Measurements from ENCODE around the gene DENND1A.
A peak's percentile ranks its signal among the peaks of the same experiment; 100 is the strongest.

Gene DENND1A

DNA sequence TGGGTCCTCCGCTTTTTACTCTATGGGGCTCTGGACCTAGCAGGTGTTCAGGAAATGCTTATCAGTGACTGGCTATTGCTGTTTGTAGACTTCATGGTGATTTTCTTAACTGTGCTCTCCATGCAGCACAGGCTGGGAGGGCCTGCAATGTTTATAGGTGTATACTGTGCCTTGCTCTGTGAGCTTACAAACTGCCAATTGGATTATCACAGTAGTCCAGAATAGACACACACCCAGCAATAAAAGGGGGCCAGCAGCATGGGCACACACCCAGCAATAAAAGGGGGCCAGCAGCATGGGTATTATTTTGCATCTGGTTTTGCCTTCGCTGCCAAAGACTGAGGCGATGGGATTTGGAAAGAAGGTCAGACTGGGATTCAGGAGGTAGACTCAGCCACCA, 473.9 kb downstream of the DENND1A start:
- Histone ChIP-seq H3K14ac (ENCODE audit: low read length) (no peak overlapping the region), H3K4me3 (ENCODE audit: low read length in 2 of 2) (no peak overlapping the region), H4K8ac (ENCODE audit: low read depth, low read length) (no peak overlapping the region), H2AK5ac (ENCODE audit: low read depth, low read length) (no peak overlapping the region), H2AFZ (ENCODE audit: low read length) (no peak overlapping the region), H3K9ac (ENCODE audit: low read depth, low read length, poor library complexity) (no peak overlapping the region), H3K4me1 (ENCODE audit: control insufficient read depth in 2 of 2, insufficient read depth in 1 of 2, low read depth in 1 of 2, low read length in 2 of 2) (peaks cover 6 to 21% of the 10 kb centered on the region in 2 donors), H2BK15ac (ENCODE audit: low read length) (no peak overlapping the region), H3K27me3 (ENCODE audit: control insufficient read depth in 3 of 3, insufficient read depth in 3 of 3, low read depth in 1 of 3, low read length in 3 of 3) (no peaks in the 10 kb centered on the region), H3K23ac (ENCODE audit: low read depth, low read length, poor library complexity) (no peak overlapping the region), H2BK5ac (ENCODE audit: low read length) (no peak overlapping the region), H3K18ac (ENCODE audit: low read length) (no peak overlapping the region), H2BK120ac (ENCODE audit: low read depth, low read length) (no peak overlapping the region), H3K36me3 (replicated peaks in 1 of 2; ENCODE audit: control insufficient read depth in 2 of 2, insufficient read depth in 2 of 2, low read length in 2 of 2) (no peaks in the 10 kb centered on the region), H3K4ac (ENCODE audit: low read length) (no peak overlapping the region), H3K4me2 (ENCODE audit: insufficient read depth, low read length, poor library complexity, severe bottlenecking) (no peak overlapping the region), H4K91ac (ENCODE audit: low read depth, low read length, poor library complexity) (no peak overlapping the region), H3K9me3 (replicated peaks in 1 of 2; ENCODE audit: control insufficient read depth in 2 of 2, insufficient read depth in 1 of 2, low read depth in 1 of 2, low read length in 2 of 2) (no peaks in the 10 kb centered on the region), H2BK12ac (ENCODE audit: low read length) (no peak overlapping the region), H3K79me1 (ENCODE audit: low read depth, low read length) (no peaks in the 10 kb centered on the region), H3K27ac (replicated peaks; ENCODE audit: low read length) (no peak overlapping the region)
- no peak for DNase-seq (ENCODE audit: low spot score)
- no CpG with 5 or more reads among the region's 3 CpGs for WGBS, 2 donors (ENCODE audit: extremely low coverage in 2 of 2, insufficient read length in 2 of 2, insufficient replicate concordance in 1 of 2)

DNA sequence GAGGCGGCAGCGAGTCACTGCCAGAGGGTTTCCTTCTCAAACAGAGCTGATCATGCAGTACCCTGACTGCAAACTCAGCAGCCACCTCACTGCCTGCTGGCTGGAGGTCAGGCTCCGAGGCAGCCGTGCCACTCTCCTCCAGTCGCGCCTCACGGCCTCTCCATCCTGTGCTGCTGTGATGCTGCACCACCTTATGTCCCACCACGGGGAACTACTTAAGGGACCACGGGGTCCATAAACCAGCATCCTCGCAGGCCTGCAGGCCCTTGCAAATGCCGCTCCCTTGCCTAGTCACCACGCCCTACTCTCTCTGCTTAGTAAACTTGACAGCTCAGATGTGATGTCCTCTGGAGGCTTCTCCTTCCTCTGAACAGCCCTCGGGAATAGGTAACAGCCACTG, 474.7 kb downstream of the DENND1A start:
- WGBS, 2 donors (ENCODE audit: extremely low coverage in 2 of 2, insufficient read length in 2 of 2, insufficient replicate concordance in 1 of 2): no CpG with 5 or more reads among the region's 13 CpGs

DNA sequence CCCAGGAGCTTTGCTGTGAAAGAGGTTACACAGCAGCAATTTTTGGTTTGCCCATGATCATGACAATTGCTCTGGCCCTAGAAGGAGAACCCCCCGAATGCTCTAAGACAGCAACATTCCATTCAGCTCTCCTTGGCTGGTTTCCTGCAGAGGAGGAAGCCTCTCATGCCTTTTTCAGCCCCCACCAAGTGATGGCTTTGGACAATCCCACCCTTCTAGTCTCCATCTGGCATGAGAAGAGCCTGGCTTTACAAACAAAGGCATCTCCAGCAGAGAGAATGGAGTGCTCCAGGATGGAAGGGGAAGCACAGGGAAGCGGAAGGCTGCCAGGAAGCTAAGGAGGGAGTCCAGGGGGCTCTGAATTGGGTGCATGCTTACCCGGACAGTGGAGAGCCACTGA, 475.6 kb downstream of the DENND1A start:
- no peak overlapping the region for H3K4ac ChIP-seq (ENCODE audit: low read length)
- H2BK15ac ChIP-seq (ENCODE audit: low read length): no peak overlapping the region
- H2AFZ ChIP-seq (ENCODE audit: low read length): no peak overlapping the region
- no peak overlapping the region for H3K14ac ChIP-seq (ENCODE audit: low read length)
- no peaks in the 10 kb centered on the region for H3K36me3 ChIP-seq (replicated peaks in 1 of 2; ENCODE audit: control insufficient read depth in 2 of 2, insufficient read depth in 2 of 2, low read length in 2 of 2)
- no CpG with 5 or more reads among the region's 3 CpGs for WGBS, 2 donors (ENCODE audit: extremely low coverage in 2 of 2, insufficient read length in 2 of 2, insufficient replicate concordance in 1 of 2)
- H3K4me3 ChIP-seq (ENCODE audit: low read length in 2 of 2): no peak overlapping the region
- no peak overlapping the region for H3K23ac ChIP-seq (ENCODE audit: low read depth, low read length, poor library complexity)
- no peak for DNase-seq (ENCODE audit: low spot score)
- H3K79me1 ChIP-seq (ENCODE audit: low read depth, low read length): no peaks in the 10 kb centered on the region
- H4K8ac ChIP-seq (ENCODE audit: low read depth, low read length): no peak overlapping the region
- no peak overlapping the region for H3K9ac ChIP-seq (ENCODE audit: low read depth, low read length, poor library complexity)
- H3K27me3 ChIP-seq (ENCODE audit: control insufficient read depth in 3 of 3, insufficient read depth in 3 of 3, low read depth in 1 of 3, low read length in 3 of 3): no peaks in the 10 kb centered on the region
- H3K27ac ChIP-seq (replicated peaks; ENCODE audit: low read length): no peak overlapping the region
- H2BK12ac ChIP-seq (ENCODE audit: low read length): no peak overlapping the region
- peaks cover 12 to 20% of the 10 kb centered on the region in 2 donors for H3K4me1 ChIP-seq (ENCODE audit: control insufficient read depth in 2 of 2, insufficient read depth in 1 of 2, low read depth in 1 of 2, low read length in 2 of 2)
- no peak overlapping the region for H2BK120ac ChIP-seq (ENCODE audit: low read depth, low read length)
- H3K9me3 ChIP-seq (replicated peaks in 1 of 2; ENCODE audit: control insufficient read depth in 2 of 2, insufficient read depth in 1 of 2, low read depth in 1 of 2, low read length in 2 of 2): no peaks in the 10 kb centered on the region
- no peak overlapping the region for H4K91ac ChIP-seq (ENCODE audit: low read depth, low read length, poor library complexity)
- H2AK5ac ChIP-seq (ENCODE audit: low read depth, low read length): peak overlapping the region; percentile 4
- no peak overlapping the region for H2BK5ac ChIP-seq (ENCODE audit: low read length)
- no peak overlapping the region for H3K4me2 ChIP-seq (ENCODE audit: insufficient read depth, low read length, poor library complexity, severe bottlenecking)
- H3K18ac ChIP-seq (ENCODE audit: low read length): no peak overlapping the region

More for the DNA sequence above, 474.7 kb downstream of the DENND1A start:
- no peak overlapping the region for H4K91ac ChIP-seq (ENCODE audit: low read depth, low read length, poor library complexity)
- H2BK5ac ChIP-seq (ENCODE audit: low read length): no peak overlapping the region
- H3K14ac ChIP-seq (ENCODE audit: low read length): peak overlapping the region; percentile 99
- H3K79me1 ChIP-seq (ENCODE audit: low read depth, low read length): no peaks in the 10 kb centered on the region
- no peak overlapping the region for H3K4me2 ChIP-seq (ENCODE audit: insufficient read depth, low read length, poor library complexity, severe bottlenecking)
- no peak overlapping the region for H3K4me3 ChIP-seq (ENCODE audit: low read length in 2 of 2)
- H2BK15ac ChIP-seq (ENCODE audit: low read length): peak overlapping the region; percentile 34
- H3K4ac ChIP-seq (ENCODE audit: low read length): no peak overlapping the region
- peak overlapping the region; percentile 93 for H2AK5ac ChIP-seq (ENCODE audit: low read depth, low read length)
- H2AFZ ChIP-seq (ENCODE audit: low read length): no peak overlapping the region
- H3K9me3 ChIP-seq (replicated peaks in 1 of 2; ENCODE audit: control insufficient read depth in 2 of 2, insufficient read depth in 1 of 2, low read depth in 1 of 2, low read length in 2 of 2): no peaks in the 10 kb centered on the region
- H2BK120ac ChIP-seq (ENCODE audit: low read depth, low read length): no peak overlapping the region
- peak overlapping the region; percentile 52 for H2BK12ac ChIP-seq (ENCODE audit: low read length)
- no peaks in the 10 kb centered on the region for H3K36me3 ChIP-seq (replicated peaks in 1 of 2; ENCODE audit: control insufficient read depth in 2 of 2, insufficient read depth in 2 of 2, low read length in 2 of 2)
- H3K4me1 ChIP-seq (ENCODE audit: control insufficient read depth in 2 of 2, insufficient read depth in 1 of 2, low read depth in 1 of 2, low read length in 2 of 2): peaks cover 9 to 20% of the 10 kb centered on the region in 2 donors
- H3K23ac ChIP-seq (ENCODE audit: low read depth, low read length, poor library complexity): peak overlapping the region; percentile 7
- peak overlapping the region; percentile 45 for H3K9ac ChIP-seq (ENCODE audit: low read depth, low read length, poor library complexity)
- no peaks in the 10 kb centered on the region for H3K27me3 ChIP-seq (ENCODE audit: control insufficient read depth in 3 of 3, insufficient read depth in 3 of 3, low read depth in 1 of 3, low read length in 3 of 3)
- no peak for DNase-seq (ENCODE audit: low spot score)
- H3K18ac ChIP-seq (ENCODE audit: low read length): peak overlapping the region; percentile 88
- no peak overlapping the region for H4K8ac ChIP-seq (ENCODE audit: low read depth, low read length)
- H3K27ac ChIP-seq (replicated peaks; ENCODE audit: low read length): no peak overlapping the region

DNA sequence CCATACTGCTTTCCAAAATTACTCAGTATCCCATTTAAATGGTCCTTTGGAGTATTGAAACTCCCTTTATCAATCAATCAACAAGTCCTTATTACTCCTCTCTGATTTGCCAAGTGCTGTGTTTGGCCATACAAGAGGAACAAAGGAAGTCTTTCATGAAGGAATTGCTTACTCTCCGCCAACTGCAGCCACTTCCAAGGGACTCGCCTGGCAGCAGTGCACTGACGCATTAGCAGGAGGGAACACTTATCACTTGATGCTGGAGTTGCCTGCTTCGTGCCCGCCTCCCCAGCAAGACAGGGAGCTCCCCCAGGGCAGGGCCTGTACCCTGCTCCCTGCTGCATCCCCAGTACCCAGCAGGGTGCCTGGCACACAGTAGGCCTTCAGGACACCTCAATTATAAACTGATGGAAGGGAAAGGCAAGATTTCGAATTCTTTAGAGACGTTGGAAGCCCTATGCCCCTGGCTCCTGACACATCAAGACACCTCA, 476.1 kb downstream of the DENND1A start:
- H3K9ac ChIP-seq (ENCODE audit: low read depth, low read length, poor library complexity): no peak overlapping the region
- H2BK12ac ChIP-seq (ENCODE audit: low read length): no peak overlapping the region
- no peak overlapping the region for H2AFZ ChIP-seq (ENCODE audit: low read length)
- no peaks in the 10 kb centered on the region for H3K9me3 ChIP-seq (replicated peaks in 1 of 2; ENCODE audit: control insufficient read depth in 2 of 2, insufficient read depth in 1 of 2, low read depth in 1 of 2, low read length in 2 of 2)
- H4K8ac ChIP-seq (ENCODE audit: low read depth, low read length): no peak overlapping the region
- no CpG with 5 or more reads among the region's 7 CpGs for WGBS, 2 donors (ENCODE audit: extremely low coverage in 2 of 2, insufficient read length in 2 of 2, insufficient replicate concordance in 1 of 2)
- H3K4me2 ChIP-seq (ENCODE audit: insufficient read depth, low read length, poor library complexity, severe bottlenecking): no peak overlapping the region
- H2AK5ac ChIP-seq (ENCODE audit: low read depth, low read length): no peak overlapping the region
- H2BK120ac ChIP-seq (ENCODE audit: low read depth, low read length): no peak overlapping the region
- H3K14ac ChIP-seq (ENCODE audit: low read length): no peak overlapping the region
- H4K91ac ChIP-seq (ENCODE audit: low read depth, low read length, poor library complexity): no peak overlapping the region
- peak overlapping the region; percentile 86 for H3K18ac ChIP-seq (ENCODE audit: low read length)
- peaks cover 14 to 20% of the 10 kb centered on the region in 2 donors for H3K4me1 ChIP-seq (ENCODE audit: control insufficient read depth in 2 of 2, insufficient read depth in 1 of 2, low read depth in 1 of 2, low read length in 2 of 2)
- no peak for DNase-seq (ENCODE audit: low spot score)
- H3K4ac ChIP-seq (ENCODE audit: low read length): no peak overlapping the region
- H3K4me3 ChIP-seq (ENCODE audit: low read length in 2 of 2): no peak overlapping the region
- H3K23ac ChIP-seq (ENCODE audit: low read depth, low read length, poor library complexity): peak overlapping the region; percentile 40
- no peak overlapping the region for H2BK5ac ChIP-seq (ENCODE audit: low read length)
- H3K36me3 ChIP-seq (replicated peaks in 1 of 2; ENCODE audit: control insufficient read depth in 2 of 2, insufficient read depth in 2 of 2, low read length in 2 of 2): no peaks in the 10 kb centered on the region
- H3K27ac ChIP-seq (replicated peaks; ENCODE audit: low read length): no peak overlapping the region
- no peaks in the 10 kb centered on the region for H3K79me1 ChIP-seq (ENCODE audit: low read depth, low read length)
- H3K27me3 ChIP-seq (ENCODE audit: control insufficient read depth in 3 of 3, insufficient read depth in 3 of 3, low read depth in 1 of 3, low read length in 3 of 3): no peaks in the 10 kb centered on the region
- no peak overlapping the region for H2BK15ac ChIP-seq (ENCODE audit: low read length)

Data from neuronal stem cell (in vitro differentiated cells).